Fibroblast of mammary gland (primary cell): Measurements from ENCODE around the gene CRABP1.
A peak's percentile ranks its signal among the peaks of the same experiment; 100 is the strongest.

Source experiments
- DNase-seq: peaks from one replicate; pipeline ENCODE4 v3.0.0-alpha.2; 2010; ENCODE audit warnings: low read depth
- H3K4me3 ChIP-seq: 2 replicates; pipeline ENCODE4 v1.5.1; 2011; ENCODE audit warnings: low read depth, mild to moderate bottlenecking, low read length, moderate library complexity; ENCODE audit not compliant: control insufficient read depth
- TF ChIP-seq, protein P1 (sequence below): conservative IDR thresholded peaks from 2 replicates; pipeline ENCODE4 v1.5.1; 2011; ENCODE audit warnings: low read depth, low read length, inconsistent platforms; ENCODE audit not compliant: control insufficient read depth, insufficient read depth

Gene CRABP1

DNA sequence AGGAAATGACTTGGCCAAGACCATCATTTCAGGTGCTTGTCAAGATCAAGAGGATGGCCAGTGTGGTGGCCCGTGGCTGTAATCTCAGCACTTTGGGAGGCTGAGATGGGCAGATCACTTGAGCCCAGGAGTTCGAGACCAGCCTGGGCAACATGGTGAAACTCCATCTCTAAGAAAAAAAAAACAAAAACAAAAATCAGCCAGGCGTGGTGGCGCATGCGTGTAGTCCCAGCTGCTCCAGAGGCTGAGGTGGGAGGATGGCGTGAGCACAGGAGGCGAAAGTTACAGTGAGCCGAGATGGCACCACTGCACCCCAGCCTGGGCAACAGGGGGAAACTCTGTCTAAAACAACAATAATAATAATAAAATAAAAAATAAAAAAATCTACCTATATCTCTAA is 15.0 kb downstream of the CRABP1 start:
- DNase-seq: no peak
- H3K4me3 ChIP-seq: no peak overlapping the region
- TF ChIP-seq, protein P1, sequence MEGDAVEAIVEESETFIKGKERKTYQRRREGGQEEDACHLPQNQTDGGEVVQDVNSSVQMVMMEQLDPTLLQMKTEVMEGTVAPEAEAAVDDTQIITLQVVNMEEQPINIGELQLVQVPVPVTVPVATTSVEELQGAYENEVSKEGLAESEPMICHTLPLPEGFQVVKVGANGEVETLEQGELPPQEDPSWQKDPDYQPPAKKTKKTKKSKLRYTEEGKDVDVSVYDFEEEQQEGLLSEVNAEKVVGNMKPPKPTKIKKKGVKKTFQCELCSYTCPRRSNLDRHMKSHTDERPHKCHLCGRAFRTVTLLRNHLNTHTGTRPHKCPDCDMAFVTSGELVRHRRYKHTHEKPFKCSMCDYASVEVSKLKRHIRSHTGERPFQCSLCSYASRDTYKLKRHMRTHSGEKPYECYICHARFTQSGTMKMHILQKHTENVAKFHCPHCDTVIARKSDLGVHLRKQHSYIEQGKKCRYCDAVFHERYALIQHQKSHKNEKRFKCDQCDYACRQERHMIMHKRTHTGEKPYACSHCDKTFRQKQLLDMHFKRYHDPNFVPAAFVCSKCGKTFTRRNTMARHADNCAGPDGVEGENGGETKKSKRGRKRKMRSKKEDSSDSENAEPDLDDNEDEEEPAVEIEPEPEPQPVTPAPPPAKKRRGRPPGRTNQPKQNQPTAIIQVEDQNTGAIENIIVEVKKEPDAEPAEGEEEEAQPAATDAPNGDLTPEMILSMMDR: no peak

- TF ChIP-seq, protein P1: no peak
These were observed 18.1 kb downstream of the CRABP1 start for GRCh38 chr15:78358102-78358870.

GRCh38 chr15:78359041-78359808 is 19.1 kb downstream of the CRABP1 start:
- TF ChIP-seq, protein P1: no peak
- H3K4me3 ChIP-seq: no peak overlapping the region
- no peak for DNase-seq

More at GRCh38 chr15:78358102-78358870, 18.1 kb downstream of the CRABP1 start:
- peak; percentile 25 for DNase-seq
- H3K4me3 ChIP-seq: no peak overlapping the region

GRCh38 chr15:78360367-78360801 is 20.2 kb downstream of the CRABP1 start:
- H3K4me3 ChIP-seq: no peak overlapping the region
- TF ChIP-seq, protein P1: no peak
- DNase-seq: peak; percentile 3

DNA sequence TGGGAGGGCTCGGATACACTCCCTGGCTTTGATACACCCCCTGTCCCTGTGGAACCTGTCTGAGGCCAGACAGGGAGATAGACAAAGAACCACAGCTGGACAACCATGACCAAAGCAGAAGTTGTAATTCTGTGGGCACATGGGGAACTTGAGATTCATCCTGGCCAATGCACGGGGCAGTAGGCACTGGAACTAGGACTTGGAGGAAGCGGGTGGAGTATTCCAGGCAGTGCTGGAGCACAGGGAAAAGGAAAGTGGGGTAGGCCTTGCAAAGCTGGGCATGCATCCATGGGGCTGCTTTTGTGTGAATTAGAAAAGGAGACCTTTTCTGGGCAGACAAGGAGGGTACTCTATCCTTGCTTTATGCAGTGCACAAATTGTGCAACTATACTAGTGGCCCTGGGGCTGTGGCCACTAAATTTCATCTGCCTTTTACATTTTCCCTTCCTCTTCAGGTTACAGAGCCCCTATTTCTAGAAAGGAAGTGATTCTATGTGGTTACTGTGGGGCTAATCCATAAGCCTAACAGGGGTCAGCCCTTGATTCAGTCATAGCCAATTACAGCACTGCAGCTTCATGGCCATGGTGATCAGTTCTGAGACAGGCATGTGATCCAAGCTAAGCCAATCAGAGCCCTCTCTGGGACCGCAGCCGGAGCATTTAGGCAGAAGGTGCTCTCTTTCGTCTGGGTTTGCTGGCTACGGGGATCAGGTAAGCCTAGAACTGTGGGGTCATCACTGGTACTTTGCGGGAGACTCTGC is 21.0 kb downstream of the CRABP1 start:
- TF ChIP-seq, protein P1: no peak
- no peak for DNase-seq
- H3K4me3 ChIP-seq: no peak overlapping the region

- TF ChIP-seq, protein P1: no peak
- no peak for DNase-seq
- no peak overlapping the region for H3K4me3 ChIP-seq
These were observed 21.8 kb downstream of the CRABP1 start for GRCh38 chr15:78361771-78362506.
